ENCODE data around the gene GPR84. TPM values are rescaled to one million over a fixed set of nuclear protein-coding genes. Genes with fewer than 3 reads are reported as not detected.

GPR84 gene
- total and polyA plus RNA-seq, 2 of the 8 experiments (the other 6 are each of a cell fraction or from before 2014, with no cell fraction given) = 0.09 TPM; not detected in 1

DNA sequence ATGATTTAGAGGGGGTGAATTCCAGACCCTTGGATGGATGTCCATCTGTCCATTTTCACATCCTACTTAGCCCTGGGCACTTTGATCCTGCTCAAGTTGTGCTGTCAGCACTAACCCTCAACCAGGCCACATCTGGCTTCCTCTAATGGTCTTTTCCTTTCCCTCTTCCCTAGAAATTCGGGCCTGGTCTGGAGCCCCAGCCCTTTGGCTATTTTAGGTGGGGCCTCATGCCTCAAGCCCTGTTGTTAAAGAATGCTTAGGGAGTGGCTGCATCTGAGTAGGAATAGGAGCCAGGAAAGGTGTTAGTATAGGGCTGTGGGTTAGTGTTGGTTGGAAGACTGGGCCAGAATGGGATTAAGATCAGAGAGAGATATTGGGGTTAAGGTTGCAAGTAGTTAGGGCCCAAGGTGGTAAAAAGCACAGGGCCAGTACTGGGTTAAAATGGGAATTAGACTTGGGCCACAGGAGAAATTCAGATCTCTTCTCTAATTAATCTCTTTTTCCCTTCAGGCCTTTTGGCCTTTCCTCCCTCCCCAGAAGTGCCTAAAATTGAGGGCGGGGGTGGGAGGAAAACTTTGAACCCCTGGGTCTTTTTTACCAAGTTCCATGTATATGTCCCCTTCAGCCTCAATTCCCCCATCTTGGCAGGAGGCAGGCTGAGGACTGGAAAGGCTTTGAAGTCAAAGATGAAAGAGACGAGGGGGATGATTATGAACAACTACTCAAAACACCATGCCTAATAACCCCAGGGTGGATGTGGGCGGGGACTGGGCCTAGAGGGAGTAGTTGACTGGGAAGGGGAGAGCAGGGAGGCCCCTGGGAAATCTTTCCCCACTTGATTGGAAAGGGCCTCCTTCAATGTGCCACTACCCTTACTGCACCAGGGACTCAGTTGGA is 24.2 kb upstream of the GPR84 start:
- Histone ChIP-seq H4K91ac (replicated peaks; ENCODE audit: insufficient read length, low read length) (no peak overlapping the region), H3K18ac (ENCODE audit: extremely low read depth, low read length) (peak overlapping the region; percentile 75; the same call in 1 of the 2 replicates), H3K4ac (replicated peaks; ENCODE audit: insufficient read length, low read depth, low read length) (no peak overlapping the region), H3K79me2 (ENCODE audit: control insufficient read depth in 1 of 2, insufficient read depth in 2 of 2, low read length in 2 of 2) (no peaks in the 10 kb centered on the region), H3K23me2 (ENCODE audit: low read depth, low read length) (peaks cover 14% of the 10 kb centered on the region), H2BK5ac (ENCODE audit: low read depth, low read length) (0 out of 2 replicates have a peak overlapping the region, but pooled peaks have one; percentile 50), H3K9ac (replicated peaks in 1 of 4; ENCODE audit: extremely low read depth in 1 of 4, low read depth in 3 of 4, low read length in 3 of 4) (no peak overlapping the region), H3K27ac (ENCODE audit: low read depth, low read length) (no peak overlapping the region), H3K9me3 (ENCODE audit: insufficient read depth in 2 of 2, low read depth in 1 of 2, low read length in 1 of 2) (no peaks in the 10 kb centered on the region), H3K4me1 (replicated peaks in 1 of 4; ENCODE audit: control insufficient read depth in 3 of 4, insufficient read depth in 4 of 4, low read length in 3 of 4) (peaks cover 51 to 68% (median 58%) of the 10 kb centered on the region in 4 experiments), H4K20me1 (replicated peaks in 1 of 2; ENCODE audit: control insufficient read depth in 1 of 2, insufficient read depth in 2 of 2, low read length in 2 of 2) (peaks cover 0 to 4% of the 10 kb centered on the region in 2 experiments), H3K36me3 (ENCODE audit: control insufficient read depth in 2 of 4, insufficient read depth in 4 of 4, low read length in 3 of 4) (peaks cover 0 to 3% (median 0%) of the 10 kb centered on the region in 4 experiments; a peak in 1 of 8 replicates), H3K56ac (replicated peaks; ENCODE audit: insufficient read length, low read depth, low read length) (no peak overlapping the region), H3K4me3 (ENCODE audit: extremely low read depth in 1 of 4, insufficient read depth in 2 of 4, low read depth in 3 of 4, low read length in 4 of 4) (peak overlapping the region in 1 of 4 experiments; percentile 11; a peak in 2 of 8 replicates), H2BK15ac (ENCODE audit: low read length) (0 out of 2 replicates have a peak overlapping the region, but pooled peaks have one; percentile 72), H2BK120ac (replicated peaks; ENCODE audit: low read depth, low read length) (no peak overlapping the region), H3K23ac (ENCODE audit: insufficient read length) (no peak overlapping the region), H2AK5ac (ENCODE audit: low read depth, low read length) (0 out of 2 replicates have a peak overlapping the region, but pooled peaks have one; percentile 18), H2BK12ac (ENCODE audit: low read depth, low read length) (no peak overlapping the region), H3K79me1 (ENCODE audit: low read depth, low read length) (0 out of 2 replicates have a peak, but pooled peaks cover 3% of the 10 kb centered on the region), H3K4me2 (ENCODE audit: insufficient read depth in 1 of 2, low read depth in 2 of 2, low read length in 2 of 2) (peak overlapping the region; percentile 14 to 76; a peak in 2 of 4 replicates), H2AFZ (ENCODE audit: low read length) (no peak overlapping the region), H2BK20ac (ENCODE audit: low read length) (peak overlapping the region; percentile 32; the same call in 1 of the 2 replicates), H4K5ac (ENCODE audit: insufficient read length, low read depth, low read length) (no peak overlapping the region), H3K27me3 (replicated peaks in 1 of 4; ENCODE audit: control insufficient read depth in 3 of 4, extremely low read depth in 1 of 4, insufficient read depth in 3 of 4, low read length in 3 of 4) (peaks cover 0 to 4% (median 0%) of the 10 kb centered on the region in 4 experiments; a peak in 2 of 7 replicates), H4K8ac (ENCODE audit: extremely low read depth, insufficient read depth, low read length) (no peak overlapping the region), H3K14ac (ENCODE audit: insufficient read length) (no peak overlapping the region)
- ChIA-PET CTCF (ENCODE audit: partially characterized antibody) (interaction anchor here (0.6 to 10.5 kb wide), 13 partner anchors 8 to 96 kb away, joined by 3 to 168 read pairs (median 6); partner anchors contain the start of gene ZNF385A), POLR2A (ENCODE audit: partially characterized antibody) (interaction anchor here (0.7 to 1.5 kb wide), 5 partner anchors 11 to 108 kb away, joined by 3 to 16 read pairs (median 3); partner anchors contain the start of genes CBX5 and HNRNPA1)
- DNase-seq (ENCODE audit: low read depth in 1 of 2, low spot score in 2 of 2) = no peak
- FAIRE-seq = no peak
- 49% methylated on average over 4 of the region's 4 CpGs; no CpG with 5 or more reads in 1 of the 2 experiments for WGBS, 2 experiments (ENCODE audit: extremely low coverage in 1 of 2, insufficient coverage in 1 of 2, insufficient read length in 1 of 2, insufficient replicate concordance in 2 of 2, low coverage in 1 of 2, low lambda C conversion rate in 2 of 2, missing lambda C conversion rate in 1 of 2)
- no peak for TF ChIP-seq ZNF274 (IDR thresholded peaks at IDR 0.05; ENCODE audit: borderline replicate concordance, extremely low read depth, low read length)
- TF ChIP-seq CHD1 (IDR thresholded peaks at IDR 0.05; ENCODE audit: low read depth, low read length) = no peak
- TF ChIP-seq BCL11A (IDR thresholded peaks at IDR 0.05; ENCODE audit: low read depth in 2 of 2, low read length in 2 of 2) = no peak
- no peak for TF ChIP-seq SIN3A (conservative IDR thresholded peaks at IDR 0.05 in 1 of 2, IDR thresholded peaks at IDR 0.05 in 1 of 2; ENCODE audit: low read depth in 1 of 2, low read length in 2 of 2)
- TF ChIP-seq SP4 (IDR thresholded peaks at IDR 0.05; ENCODE audit: low read length) = no peak
- no peak for TF ChIP-seq TAF7 (optimal IDR thresholded peaks at IDR 0.05; ENCODE audit: borderline replicate concordance, low read depth, low read length)
- TF ChIP-seq JUN (IDR thresholded peaks at IDR 0.05; ENCODE audit: low read depth, low read length) = no peak
- TF ChIP-seq RAD21 (IDR thresholded peaks at IDR 0.05 in 1 of 2, conservative IDR thresholded peaks at IDR 0.05 in 1 of 2; ENCODE audit: low read depth in 2 of 2, low read length in 2 of 2) = no peak
- no peak for TF ChIP-seq MAFK (IDR thresholded peaks at IDR 0.05; ENCODE audit: low read depth, low read length)
- no peak for TF ChIP-seq NRF1 (IDR thresholded peaks at IDR 0.05; ENCODE audit: low read depth, low read length)
- TF ChIP-seq CREB1 (IDR thresholded peaks at IDR 0.05) = no peak

All from H1 (cell line).